ENCODE data around the gene KIF19.

KIF19 gene

DNA sequence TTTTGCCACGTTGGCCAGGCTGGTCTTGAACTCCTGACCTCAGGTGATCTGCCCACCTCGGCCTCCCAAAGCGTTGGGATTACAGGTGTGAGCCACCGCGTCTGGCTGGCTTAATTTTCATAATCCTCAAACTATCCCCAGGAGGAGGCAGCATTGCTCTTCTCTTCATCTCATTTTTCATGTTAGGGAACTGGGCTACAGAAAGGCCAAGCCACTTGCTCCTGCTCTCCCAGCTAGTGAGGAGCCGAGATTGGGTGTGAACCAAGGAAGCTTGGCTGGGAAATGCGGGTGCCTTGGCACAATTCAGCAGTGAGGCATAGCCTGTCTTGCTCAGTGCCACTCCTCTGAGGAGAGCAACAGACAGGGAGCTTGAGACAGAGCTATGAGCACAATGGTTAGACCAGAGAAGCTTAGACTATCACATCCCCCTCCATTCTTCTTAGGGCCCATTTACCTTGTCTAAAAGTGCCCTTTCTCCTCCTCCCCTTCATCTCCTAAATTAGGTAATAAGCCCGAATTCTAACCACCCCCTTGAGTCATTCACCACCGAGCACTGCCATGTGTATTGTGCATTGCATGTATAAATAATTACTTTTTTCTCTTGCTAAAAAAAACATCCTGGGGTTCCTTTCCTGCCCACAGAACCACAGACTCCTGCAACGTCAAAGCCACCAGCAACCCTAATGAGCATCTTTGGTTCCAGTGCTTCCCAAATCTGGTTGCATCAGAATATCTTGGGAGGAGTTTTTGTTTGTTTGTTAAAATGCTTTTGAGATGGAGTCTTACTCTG is 20.0 kb upstream of the KIF19 start:
- no peak for DNase-seq (ENCODE audit: low read depth, low spot score)

DNA sequence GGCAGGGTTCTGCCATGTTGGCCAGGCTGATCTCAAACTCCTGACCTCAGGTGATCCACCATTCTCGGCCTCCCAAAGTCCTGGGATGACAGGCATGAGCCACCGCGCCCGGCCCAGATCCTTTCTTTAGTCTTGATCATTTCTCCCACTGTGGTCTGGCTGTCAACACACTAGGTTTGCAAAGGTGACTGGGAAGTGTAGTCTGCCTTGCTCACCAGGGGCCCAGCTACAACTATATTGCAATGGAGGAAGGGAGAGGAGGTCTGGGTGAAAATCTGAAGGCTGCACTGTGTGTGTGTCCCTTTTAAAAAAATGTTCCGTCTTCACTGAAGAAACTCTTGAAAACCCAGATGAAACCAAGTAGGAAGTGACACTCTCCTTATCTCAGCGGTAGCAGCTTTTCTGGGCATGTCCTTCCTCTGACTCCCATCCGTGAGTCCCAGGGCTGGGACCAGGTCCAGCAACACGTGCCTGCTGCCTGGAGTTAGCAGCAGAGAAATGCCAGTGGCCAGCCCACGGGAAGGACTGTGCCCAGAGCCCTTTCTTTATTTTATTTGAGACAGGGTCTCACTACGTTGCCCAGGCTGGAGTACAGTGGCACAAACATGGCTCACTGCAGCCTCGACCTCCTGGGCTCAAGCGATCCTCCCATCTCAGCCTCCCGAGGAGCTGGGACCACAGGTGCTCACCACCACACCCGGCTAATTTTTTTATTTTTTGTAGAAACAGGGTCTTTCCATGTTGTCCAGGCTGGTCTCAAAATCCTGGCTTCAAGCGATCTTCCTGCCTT is 17.8 kb upstream of the KIF19 start:
- no peak for DNase-seq (ENCODE audit: low read depth, low spot score)

DNA sequence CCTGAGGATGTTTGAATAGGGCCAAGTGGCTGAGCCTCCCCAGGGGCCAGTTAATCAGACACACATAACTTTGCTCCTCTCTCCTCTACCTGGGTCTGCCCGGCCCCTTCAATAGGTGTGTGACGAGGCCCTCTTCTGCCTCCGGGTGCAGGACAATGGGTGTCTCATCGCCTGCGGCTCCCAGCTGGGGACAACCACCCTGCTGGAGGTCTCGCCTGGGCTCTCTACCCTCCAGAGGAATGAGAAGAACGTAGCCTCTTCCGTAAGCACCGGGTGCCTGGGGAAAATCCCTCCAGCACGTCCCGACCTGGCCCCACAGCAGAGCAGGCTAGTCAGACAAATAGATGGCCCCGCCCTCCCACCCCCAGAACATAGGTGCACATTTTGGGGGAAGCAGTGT is 16.1 kb upstream of the KIF19 start:
- DNase-seq (ENCODE audit: low read depth, low spot score), result no peak

DNA sequence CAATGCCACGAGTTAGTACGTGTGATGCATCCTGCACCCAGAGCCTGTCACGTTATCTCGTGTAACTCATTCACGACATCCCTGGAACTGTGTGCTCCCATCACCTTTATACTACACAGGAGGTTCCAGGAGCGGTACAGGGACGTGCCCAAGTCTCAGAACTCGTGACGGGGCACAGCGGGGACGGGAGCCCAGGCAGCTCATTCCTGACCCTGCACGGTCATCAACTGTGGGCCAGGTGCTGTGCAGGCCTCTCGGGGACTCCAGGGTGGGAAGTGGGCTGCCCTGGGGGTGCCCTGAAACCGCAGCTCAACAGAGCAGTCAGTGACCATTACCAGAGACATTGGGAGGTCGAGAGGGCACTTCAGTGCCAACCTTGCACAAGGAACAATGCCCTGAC is 11.1 kb upstream of the KIF19 start:
- no peak for DNase-seq (ENCODE audit: low read depth, low spot score)

DNA sequence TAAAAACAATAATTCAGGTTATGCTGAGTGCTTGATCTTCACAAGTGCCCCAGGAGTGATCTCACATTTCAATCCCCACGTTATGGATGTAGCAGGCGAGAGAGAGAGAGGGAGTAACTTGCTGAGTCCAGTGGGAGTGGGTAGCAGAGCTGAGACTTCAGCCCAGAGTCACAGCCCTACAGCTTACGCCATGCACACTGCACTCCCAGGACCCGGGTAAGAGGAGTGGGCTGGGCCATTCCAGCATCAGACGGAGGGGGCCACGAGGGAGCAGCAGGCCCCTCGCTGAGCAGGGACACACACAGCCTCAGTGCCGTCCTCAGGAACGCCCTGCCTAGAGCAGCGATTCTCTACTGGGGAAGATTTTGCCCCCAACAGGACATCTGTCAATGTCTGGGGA is 9.8 kb upstream of the KIF19 start:
- no peak for DNase-seq (ENCODE audit: low read depth, low spot score)

DNA sequence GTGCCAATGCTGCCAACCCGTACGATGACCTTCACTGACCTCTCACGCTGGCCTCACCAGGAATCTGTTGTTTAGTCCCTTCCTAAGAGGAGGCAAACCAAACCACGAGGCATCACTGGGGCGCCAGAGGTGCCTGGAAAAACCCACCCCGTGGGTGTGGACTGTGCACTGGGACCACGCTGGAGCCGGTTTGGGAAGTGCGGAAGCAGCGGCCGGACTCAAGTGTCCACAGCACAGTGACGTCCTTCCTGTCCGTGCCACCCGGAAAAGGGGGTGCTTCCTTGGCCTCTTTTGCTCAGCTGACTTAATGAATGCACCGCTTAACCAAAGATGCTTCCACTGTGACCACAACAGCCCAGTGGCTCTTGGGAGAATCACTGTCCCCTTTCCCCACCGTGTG is 9.0 kb upstream of the KIF19 start:
- DNase-seq (ENCODE audit: low read depth, low spot score), result no peak

DNA sequence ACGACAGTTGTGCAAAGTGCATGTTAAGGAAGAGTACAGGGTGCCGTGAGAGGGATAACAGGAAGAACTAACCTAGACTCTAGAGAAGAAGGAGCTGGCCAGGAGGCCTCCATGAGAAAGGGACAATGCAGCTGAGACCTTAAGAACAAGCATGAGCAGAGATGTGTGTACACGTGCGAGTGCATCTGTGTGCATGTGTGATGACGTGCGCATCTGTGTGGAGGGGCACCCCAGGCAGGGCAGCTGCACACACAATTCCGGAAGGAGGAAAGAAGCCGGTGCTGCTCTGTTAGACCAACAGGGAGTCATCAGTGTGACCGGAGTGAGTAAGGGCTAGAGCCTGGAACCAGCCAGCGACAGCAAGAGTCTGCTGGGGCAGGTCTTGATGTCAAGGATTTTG is 7.6 kb upstream of the KIF19 start:
- DNase-seq (ENCODE audit: low read depth, low spot score), result no peak

DNA sequence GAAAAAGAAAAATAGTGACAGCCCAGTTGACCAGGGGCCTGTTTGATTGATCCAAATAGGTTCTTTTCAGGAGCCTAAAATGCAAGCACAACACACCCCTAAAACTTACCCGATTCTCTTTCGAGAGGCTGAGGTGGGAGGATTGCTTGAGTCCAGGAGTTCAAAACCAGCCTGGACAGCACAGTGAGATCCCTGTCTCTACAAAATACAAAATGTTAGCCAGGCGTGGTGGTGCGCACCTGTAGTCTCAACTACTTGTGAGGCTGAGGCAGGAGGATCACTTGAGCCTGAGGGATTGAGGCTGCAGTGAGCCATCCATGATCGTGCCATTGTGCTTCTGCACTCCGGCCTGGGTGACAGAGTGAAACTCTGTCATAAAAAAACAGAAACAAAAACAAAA is 1.5 kb upstream of the KIF19 start:
- no peak for DNase-seq (ENCODE audit: low read depth, low spot score)

DNA sequence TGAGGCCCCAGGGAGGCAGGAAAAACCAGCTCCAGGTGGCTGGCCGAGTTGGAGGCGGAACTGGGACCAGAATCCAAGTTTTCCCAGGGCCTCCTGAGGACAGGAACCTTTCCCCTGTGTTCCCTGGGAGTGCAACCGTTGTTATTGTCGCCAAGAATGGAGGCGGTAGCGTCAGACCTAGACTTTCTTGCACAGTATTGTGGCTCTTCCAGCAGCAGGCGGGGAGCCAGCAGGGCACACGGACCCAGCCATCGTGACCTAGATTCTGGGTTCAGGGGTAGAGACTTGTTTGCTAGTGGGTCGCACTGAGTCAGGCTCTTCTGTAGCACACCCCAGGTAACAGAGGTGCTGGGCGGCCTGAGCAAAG is 667 bp upstream of the KIF19 start:
- DNase-seq (ENCODE audit: low read depth, low spot score), result no peak

DNA sequence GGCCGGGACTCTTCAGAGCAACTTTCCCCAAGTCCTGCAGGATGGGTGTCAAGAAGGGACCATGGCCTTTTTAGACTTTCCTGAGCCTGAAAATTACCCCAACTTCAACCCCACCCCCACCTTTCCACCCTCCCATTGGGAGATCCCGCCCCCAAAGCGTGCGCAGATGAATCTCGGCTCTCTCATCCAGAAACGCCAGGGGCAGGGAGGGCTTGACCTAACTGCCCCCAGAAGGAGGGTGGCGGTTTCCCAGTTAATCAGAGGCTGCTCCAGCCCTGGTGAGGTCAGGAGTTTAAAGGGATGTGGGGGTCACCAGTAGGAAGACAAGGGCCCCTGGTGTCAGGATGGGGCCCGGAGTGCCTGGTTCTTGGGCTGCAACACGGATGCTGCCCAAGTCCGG is 480 bp downstream of the KIF19 start:
- DNase-seq (ENCODE audit: low read depth, low spot score), result no peak

DNA sequence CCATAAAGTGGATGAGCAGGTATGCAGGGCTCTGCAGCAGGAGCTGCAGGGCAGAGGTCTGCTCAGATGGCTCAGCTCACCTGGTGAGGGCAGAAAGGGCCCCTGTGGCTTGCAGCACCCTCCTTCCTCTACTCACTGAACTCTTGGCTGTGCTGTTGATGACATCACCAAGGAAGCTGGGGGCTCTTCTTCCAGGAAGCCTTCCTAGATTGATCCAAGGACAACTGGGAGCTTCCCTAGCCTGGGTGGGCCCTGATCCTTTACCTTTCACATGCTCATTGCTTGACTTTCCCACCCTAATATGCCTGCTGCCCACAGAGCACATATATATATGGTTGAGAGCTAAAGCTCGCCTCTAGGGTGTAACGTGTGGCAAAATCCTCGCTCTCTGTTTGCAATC is 2.5 kb downstream of the KIF19 start:
- DNase-seq (ENCODE audit: low read depth, low spot score), result no peak

DNA sequence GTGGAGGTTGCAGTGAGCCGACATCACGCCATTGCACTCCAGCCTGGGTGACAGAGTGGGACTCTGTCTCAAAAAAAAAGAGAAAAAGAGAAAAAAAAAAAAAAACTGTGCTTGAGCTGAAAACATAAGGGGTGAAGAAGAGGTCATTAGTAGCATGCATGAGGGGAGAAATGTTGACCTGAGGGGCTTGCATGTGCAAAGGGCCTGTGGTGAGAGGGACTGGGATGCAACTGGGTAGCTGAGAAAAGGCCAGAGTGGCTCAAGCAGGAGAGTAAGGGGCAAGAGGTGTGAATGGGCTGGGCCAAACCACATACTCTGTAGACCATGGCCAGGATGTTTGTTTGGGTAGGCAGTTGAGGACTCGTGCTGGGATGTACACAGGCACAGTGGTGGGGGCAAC is 3.4 kb downstream of the KIF19 start:
- no peak for DNase-seq (ENCODE audit: low read depth, low spot score)

DNA sequence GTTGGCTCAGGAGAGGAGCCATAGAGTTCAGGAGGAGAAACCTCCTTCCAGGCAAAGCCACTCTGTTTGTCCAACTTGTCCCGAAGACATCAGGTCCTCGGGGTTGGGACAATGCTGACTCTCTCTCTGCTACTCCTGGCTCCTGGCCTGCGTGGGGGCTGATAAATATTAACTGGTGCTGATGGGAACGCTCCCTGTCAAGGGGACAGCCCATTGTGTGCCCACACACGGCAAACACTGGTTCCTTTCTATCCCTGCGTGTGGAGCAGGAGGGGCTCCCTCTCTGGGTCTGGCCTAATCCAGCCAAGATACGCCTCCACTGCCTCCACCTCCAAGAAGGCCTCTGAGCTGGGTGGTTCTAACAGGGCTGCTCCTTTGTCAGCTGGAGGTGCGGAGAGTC is 4.4 kb downstream of the KIF19 start:
- DNase-seq (ENCODE audit: low read depth, low spot score), result no peak

DNA sequence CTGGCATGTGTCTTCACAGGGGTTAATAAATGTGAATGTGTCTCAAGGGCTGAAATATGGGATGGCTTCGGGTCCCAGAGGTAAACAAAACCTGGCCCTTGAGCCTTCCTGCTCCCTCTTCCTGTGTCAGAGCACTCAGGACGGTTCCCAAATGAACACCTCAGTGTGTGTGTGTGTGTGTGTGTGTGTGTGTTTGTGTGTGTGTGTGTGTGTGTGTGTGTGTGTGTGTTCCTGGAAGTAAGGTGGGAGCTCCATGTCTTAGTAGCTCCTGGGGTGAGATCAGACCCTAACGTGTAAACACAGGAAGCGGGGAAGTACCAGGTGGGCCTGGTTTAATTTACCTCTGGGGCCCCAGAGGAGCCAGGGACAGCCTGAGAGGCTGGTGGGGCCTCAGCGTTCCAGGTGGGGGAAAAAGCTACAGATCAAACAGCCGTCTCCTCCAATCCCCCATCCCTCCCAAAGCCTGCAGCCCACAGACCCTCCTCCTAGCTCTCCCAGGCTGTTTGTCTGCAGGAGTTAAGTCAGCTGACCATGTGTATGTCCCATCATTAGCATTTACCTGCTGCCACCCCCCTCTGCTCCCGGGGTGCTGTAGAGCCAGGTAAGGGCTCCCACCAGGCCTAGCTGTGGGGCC is 6.1 kb downstream of the KIF19 start:
- DNase-seq (ENCODE audit: low read depth, low spot score), result no peak

DNA sequence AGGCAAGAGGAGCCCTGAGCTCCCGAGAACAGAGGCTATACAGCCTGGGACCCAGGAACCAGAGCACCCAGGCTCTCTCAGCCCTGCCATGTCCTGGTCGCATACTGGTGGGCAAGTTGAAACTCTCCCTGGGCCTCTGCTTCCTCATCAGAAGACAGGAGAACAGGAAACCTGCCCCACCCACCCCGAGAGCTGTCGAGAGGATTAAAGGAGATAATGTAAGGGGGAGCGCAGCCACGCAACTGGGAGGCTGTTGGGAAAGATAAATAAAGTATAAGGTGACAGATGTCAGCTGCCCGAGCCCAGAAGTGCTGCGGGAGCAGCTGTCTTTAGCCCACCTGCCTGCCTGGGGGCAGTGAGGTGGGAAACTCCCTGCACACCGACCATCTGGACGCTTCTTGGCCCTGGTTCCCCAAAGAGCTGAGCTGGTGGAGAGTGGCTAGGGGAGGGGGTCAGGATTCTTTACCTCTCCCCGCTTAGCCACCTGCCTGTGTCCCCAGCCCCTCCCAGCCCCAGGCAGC is 6.8 kb downstream of the KIF19 start:
- no peak for DNase-seq (ENCODE audit: low read depth, low spot score)

DNA sequence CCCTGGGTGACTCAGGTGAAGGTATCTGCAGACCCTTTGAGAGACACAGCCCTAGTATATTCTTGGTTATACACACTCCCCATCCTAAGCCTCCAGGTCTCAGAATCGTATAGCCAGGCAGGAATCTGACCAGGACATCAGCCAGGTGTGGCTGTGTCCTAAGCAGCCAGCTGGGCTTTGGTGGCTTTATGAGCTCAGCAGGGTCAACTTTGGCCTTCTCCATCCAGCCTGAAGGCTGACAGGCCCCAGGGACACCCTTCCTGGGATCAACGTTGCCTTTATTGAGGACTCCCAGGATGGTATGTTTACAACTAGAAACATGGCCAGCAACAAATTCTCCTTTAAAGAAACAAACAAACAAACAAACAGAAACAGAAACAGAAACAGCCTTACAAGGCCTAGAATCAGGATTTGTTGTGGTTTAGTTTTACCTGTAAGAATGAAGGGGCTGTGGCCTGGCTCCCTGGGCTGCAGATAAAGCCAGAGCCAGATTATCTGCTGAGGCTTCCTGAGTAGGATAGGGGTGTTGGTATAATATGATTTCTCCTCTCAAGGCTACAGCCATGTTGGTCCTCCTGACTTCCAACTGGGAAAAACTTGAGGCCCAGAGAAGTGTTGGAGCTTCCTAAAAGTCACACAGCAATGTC is 8.5 kb downstream of the KIF19 start:
- DNase-seq (ENCODE audit: low read depth, low spot score), result no peak

DNA sequence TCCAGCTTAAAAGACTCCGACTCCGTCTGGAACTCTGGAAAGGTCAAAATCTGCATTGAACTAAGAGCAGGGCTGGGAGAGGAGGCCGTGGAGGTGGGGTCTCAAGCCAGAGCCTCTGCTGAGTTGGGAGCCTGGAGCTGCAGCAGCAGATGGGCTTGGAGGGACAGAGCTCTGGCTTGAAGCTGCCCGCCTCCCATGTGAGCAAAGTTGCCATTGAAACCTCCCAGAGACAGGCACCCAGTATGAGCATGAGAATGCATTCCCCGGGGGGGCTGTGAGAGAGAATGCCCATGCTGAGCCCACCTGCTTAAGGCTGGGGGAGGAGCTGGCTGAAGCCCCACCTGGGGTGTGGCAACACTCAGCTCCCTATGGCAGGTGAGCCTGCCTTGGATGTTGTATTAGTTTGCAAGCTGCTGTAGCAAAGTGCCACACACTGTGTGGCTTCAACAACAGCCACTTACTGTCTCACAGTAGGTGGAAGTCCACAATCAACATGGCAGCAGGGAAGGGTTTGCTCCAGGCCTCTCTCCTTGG is 9.6 kb downstream of the KIF19 start:
- no peak for DNase-seq (ENCODE audit: low read depth, low spot score)

DNA sequence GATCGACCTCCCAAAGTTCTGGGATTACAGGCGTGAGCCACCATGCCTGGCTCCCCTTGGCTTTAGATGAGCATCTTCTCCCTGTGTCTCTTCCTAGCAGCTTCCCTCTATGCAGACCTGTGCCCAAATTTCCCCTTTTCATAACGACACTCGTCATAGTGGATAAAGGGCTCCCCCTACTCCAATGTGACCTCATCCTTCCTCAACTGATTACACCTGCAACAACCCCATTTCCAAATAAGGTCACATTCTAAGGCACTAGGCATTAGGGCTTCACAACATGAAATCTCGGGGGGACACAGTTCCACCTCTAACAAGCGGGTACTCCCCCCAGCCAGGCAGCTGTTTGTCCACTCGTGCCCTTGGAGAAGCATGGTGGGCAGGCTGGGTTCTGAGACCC is 10.3 kb downstream of the KIF19 start:
- no peak for DNase-seq (ENCODE audit: low read depth, low spot score)

DNA sequence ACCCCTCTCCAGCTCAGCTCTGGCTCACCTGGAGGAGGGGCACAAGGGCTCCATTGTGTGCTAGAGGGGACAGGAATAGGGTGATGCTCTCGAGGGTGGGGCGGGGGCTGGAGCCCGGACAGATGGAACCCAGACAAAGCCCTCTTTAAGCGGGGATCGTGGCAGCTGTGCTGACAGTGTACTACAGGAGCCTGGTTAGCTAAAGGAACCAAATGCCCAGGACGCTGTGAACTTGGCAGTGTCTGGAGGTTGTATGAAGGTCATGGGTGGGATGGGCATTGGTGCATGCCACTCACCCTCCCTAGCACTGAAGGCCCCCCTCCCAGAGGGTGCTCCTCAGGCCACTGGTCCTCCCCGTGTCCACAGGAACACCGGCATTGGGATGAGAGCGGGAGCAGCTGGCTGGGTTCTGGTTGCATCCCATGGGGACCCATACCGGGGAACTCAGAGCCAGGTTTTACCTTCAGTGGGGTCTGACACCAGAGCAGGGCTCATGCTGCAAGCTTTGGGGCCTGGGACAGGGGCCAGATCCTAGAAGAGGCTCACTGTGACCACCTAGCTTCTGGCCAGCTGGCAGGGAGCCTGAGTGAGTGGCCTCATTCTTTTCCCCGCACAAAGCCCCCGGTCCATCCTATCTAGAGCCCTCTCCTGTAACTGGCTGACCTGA is 11.9 kb downstream of the KIF19 start:
- no peak for DNase-seq (ENCODE audit: low read depth, low spot score)

DNA sequence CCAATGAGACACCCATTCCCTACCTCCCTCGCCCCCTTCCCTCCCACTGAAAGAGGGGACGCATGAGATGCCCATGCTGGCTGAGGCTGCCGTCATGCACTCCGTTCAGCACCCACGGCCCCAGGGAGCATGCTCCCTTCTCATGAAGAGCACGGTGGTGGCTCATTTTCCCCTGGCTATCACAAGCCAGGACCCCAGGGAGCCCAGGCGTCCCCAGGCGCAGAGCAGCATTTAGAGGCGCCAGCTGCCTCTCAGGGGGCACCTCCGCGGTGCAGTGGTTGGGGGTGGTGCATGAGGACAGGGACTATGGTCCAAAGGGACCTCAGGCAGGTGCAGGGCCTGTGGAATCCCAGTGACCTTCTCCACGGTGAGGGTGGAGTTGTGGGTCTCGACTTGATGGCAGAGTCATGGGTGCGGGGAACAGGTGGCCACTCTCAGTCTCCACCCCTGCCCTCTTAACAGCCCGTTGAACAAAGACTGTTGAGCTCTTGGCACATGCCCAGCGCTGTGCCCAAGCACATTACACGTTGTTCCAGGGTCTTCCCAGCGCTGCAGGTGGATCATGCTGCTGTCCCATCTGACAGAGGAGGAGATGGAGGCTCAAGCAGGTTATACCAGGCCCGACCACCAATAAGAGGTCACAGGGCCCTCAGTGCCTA is 13.6 kb downstream of the KIF19 start:
- DNase-seq (ENCODE audit: low read depth, low spot score), result no peak
